AG10803 (cell line): ENCODE measurements around the gene PPP1R37.

Source experiments
- DNase-seq: peaks from one replicate; pipeline ENCODE4 v3.0.0; 2010; ENCODE audit warnings: low read depth
- H3K4me3 ChIP-seq: 2 replicates; pipeline ENCODE4 v1.5.1; 2011; ENCODE audit warnings: mild to moderate bottlenecking, low read length, control low read depth
- TF ChIP-seq, protein P1 (sequence below): conservative IDR thresholded peaks from 2 replicates; pipeline ENCODE4 v1.5.1; 2011; ENCODE audit warnings: mild to moderate bottlenecking, low read length, control low read depth, inconsistent platforms

Gene PPP1R37

DNA sequence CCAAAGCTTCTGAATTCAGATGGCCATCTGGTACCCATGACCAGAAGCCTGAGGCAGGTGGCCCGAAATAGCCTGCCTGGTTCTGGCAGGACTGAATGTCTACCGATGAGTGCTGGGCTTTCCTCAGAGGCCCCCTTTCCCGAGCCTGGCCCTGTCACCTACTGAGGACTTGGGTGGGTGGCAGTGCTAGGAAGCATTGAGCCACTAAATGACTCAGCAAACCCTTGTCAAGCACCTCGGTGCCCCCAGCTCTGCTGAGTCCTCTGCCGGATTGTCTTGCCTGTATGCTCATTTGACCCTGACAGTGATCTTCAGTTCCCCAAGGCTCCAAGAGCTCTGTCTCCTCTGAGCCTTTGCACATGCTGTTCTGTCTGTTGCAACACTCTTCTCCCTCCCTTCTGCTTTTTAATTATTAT lies 17.9 kb downstream of the PPP1R37 start:
- DNase-seq, result no peak
- TF ChIP-seq, protein P1, sequence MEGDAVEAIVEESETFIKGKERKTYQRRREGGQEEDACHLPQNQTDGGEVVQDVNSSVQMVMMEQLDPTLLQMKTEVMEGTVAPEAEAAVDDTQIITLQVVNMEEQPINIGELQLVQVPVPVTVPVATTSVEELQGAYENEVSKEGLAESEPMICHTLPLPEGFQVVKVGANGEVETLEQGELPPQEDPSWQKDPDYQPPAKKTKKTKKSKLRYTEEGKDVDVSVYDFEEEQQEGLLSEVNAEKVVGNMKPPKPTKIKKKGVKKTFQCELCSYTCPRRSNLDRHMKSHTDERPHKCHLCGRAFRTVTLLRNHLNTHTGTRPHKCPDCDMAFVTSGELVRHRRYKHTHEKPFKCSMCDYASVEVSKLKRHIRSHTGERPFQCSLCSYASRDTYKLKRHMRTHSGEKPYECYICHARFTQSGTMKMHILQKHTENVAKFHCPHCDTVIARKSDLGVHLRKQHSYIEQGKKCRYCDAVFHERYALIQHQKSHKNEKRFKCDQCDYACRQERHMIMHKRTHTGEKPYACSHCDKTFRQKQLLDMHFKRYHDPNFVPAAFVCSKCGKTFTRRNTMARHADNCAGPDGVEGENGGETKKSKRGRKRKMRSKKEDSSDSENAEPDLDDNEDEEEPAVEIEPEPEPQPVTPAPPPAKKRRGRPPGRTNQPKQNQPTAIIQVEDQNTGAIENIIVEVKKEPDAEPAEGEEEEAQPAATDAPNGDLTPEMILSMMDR, result no peak
- no peak overlapping the region for H3K4me3 ChIP-seq

DNA sequence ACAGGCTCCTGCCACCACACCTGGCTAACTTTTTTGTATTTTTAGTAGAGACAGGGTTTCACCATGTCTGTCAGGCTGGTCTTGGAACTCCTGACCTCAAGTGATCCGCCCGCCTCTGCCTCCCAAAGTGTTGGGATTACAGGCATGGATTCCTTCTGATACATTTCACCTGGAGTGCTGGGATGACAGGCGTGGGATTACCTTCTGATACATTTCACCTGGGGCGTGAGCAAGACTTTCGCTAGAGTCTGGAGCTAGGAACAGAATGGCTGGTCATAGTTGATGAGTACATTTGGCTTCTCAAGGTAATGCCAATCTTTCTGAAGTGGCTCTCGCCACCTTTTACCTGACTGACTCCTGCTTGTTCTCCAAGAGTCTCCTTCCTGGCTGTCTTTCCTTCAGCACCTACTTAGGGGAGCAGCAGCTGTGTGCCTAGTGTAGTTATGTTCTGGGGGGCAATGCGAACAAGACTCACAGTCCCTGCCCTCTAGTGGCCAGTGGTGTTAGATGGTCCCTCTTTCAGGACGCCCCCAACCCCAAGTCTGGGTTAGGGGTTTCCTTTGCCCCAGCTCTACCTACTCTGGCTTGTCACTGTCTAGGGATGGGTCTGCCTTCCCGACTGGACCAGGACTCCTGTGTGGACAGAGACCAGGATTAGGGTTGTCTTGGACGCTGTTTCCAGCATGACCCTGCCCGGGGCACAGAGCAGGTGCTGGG lies 19.3 kb downstream of the PPP1R37 start:
- TF ChIP-seq, protein P1, result no peak
- no peak for DNase-seq

DNA sequence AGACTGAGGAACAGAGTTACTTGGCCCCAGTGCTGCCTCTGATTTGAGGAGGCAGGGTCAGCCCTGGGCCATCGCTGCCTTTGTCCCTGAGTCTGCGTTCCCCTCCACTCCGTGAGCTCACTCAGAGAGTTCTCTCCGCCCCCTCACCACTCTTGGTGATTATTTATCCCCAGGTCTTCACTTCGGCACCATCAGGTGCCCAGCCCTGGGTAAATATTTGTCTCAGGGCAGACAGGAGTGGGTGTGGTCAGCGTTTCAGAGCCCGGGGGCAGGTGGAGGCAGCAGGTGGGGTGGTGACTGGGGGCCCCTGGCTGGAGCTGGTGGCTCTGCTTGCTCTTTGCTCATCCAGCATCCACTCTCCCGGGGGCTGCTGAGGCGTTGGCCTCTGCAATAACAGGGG lies 20.6 kb downstream of the PPP1R37 start:
- DNase-seq, result no peak
- H3K4me3 ChIP-seq, result no peak overlapping the region
- TF ChIP-seq, protein P1, result no peak

More for the DNA sequence above, 19.3 kb downstream of the PPP1R37 start:
- H3K4me3 ChIP-seq, result no peak overlapping the region

DNA sequence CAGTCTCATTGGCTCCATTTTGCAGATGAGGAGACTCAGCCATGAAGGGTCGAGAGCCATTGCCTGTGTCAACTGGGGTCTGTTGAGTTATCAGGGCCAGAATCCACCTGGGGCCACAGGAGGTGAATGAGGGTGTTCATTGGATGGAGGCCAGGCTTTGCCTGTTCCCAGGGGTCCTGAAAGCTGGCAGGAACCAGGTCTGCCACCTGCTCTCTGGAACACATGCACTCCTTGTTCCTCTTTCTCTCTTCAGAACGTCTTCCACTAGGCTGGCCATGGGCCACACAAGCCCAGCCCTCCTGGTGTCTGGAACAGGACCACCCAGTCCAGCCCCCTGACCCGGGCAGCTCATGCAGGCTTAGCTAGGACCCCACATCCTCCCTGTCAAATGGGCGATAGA lies 21.1 kb downstream of the PPP1R37 start:
- TF ChIP-seq, protein P1, result no peak
- H3K4me3 ChIP-seq, result no peak overlapping the region
- no peak for DNase-seq

DNA sequence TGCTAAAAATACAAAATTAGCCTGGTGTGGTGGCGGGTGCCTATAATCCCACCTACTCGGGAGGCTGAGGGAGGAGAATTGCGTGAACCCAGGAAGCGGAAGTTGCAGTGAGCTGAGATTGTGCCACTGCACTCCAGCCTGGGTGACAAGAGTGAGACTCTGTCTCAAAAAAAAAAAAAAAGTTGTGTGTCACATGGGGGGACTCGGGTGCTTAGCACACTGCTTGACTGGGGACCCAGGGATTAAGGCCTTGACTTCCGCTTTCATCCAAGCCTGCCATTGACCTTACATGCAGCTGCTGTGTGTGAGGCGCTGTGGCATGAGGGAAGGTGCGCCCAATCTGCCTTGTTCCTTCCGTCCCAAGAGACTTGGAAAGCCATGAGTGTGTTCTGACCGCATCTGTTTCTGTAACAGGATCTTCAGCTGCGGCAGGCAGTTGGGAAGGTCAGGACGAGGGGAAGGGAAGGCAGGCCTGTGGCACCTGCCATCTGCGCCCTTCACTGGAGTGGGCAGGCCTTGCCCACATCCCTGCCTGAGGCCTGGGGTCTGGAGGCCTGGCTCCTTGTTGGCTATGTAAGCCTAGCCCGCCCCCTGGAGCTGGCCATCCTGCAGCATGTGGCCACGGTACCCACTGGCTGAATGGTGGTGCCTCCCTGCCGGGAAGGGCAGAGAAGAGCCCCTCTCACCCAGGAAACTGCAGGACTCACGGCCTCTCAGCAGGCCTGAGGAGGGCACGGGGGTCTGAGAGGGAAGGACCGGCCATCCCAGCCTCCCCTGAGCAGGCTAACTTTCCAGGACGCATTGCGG lies 23.0 kb downstream of the PPP1R37 start:
- TF ChIP-seq, protein P1, result no peak
- H3K4me3 ChIP-seq, result no peak overlapping the region
- DNase-seq, result no peak

DNA sequence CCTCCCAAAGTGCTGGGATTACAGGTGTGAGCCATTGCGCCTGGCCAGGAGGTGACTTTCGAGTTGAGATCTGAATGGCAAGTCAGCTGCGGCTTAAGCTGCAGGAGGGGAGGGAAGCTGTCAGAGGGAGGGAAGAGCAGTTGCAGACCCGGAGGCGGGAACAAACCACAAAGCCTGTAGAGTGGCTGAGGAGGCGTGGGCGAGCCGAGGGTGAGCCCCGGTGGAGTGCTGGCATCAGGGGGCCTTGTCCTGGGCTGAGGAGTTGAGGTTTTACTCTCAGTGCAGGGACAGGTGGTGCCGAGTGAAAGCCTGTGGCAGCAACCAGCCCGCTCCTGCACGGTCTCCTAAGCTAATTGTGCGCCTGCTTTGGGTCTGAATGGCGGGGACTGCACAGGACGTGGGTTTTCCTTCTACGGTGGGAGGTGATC lies 24.2 kb downstream of the PPP1R37 start:
- H3K4me3 ChIP-seq, result no peak overlapping the region
- no peak for DNase-seq
- TF ChIP-seq, protein P1, result no peak

DNA sequence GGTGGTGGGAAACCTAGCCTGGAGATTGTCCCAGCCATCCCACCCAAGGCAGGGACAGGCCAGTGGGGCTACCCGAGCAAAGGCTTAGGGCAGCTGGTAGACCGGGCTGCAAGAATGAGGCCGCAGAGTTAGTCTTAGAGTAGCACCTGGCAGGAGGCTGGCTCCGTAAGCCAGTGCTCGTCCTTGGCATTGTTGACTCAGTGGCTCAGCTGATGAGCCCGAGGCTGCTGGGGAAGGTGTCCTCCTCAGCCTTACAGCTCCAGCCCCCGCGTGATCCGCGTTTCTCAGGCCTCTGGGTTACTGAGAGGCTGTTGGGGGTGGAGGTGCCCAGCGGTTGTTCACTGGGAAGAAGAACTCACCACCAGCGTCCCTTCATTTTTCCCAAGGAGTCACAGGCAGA lies 24.7 kb downstream of the PPP1R37 start:
- TF ChIP-seq, protein P1, result no peak
- DNase-seq, result no peak

More for the DNA sequence above, 24.7 kb downstream of the PPP1R37 start:
- no peak overlapping the region for H3K4me3 ChIP-seq
